Glomerular visceral epithelial cell (primary cell): ENCODE data around the gene G6PD.
A peak's percentile ranks its signal among the peaks of the same experiment; 100 is the strongest.

Experiments used
- DNase-seq: peaks from one replicate; pipeline ENCODE4 v3.0.0-alpha.2; 2016; ENCODE audit errors: extremely low spot score

The G6PD gene

DNA sequence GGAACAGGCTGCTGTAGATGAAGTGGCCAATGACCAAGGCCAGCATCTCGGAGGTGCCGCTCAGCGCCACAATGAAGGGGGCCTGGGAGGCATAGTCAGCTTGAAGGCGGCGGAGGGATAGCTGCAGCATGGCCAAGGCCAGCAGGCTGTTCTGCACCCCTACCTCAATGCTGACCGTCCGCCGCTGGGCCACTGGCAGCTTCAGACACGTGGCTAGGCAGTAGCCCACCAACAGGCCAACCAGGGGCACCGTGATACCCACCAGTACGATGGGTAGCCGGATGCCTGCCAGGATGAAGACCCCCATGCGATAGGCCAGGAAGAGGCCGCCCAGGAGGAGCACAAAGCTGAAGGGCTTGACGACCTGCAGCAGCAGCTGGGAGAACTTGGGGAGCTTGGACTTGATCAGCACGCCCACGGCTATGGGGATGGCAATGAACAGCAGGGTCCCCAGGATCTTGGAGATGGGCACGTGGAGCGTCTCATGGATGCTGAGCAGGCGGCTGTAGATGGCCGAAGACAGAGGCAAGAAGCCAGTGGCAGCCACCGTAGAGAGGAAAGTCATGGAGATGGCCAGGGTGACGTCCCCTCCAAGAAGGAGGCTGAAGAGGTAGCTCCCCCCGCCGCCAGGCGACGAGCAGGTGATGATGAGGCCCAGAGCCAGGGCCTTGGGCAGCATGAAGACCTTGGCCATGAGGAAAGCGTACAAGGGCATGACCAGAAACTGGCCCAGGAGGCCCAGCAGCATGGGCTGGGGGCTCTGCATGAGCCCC, 58.9 kb downstream of the G6PD start:
- no peak for DNase-seq

DNA sequence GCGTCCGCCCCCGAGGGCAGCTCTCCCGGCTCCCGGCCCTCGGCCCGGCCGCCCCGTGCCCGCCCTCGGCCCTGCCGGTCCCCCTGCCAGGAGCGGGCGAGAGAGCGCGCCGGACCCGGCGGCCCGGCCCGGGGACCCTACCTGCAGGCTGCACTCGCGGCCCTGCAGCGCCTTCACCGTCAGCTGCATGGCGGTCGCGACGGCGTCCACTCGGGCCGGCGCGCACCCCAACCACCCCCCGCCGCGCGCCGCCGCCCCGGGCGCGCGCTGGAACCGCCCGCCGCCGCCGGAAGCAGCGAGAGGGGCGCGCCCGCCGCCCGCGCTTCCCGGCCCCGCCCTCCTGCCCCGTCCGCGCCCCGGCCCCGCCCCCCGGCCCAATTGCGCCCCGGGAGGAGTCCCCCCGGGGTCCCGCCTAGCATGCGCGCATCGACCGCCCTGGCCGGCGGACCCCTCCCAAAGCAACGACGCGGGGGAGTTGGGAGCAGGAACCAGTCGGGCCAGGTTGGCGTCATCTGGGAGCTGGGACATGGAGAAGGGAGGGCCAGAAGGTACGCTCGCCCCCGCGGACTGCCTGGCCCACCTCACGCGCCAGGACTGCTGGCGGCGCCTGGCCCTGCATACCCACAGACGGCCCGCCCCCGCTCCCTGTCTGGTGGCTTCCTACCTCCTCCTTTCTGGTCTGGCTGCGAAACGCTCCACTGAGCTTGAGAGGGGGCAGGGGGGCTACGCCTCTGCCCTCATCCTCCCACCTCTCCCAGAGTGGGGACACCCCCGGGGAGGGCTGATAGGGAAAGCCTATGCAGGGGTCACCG, 60.0 kb downstream of the G6PD start, which contains the start of gene UBL4A:
Gene UBL4A (minus strand): TSS at position 220 of the 812 bp plus-strand sequence. CDS start 31 bp downstream, at position 189.
- peak; percentile 69 for DNase-seq

GRCh38 chrX:154486052-154486395, 60.6 kb downstream of the G6PD start:
- no peak for DNase-seq

GRCh38 chrX:154485150-154486051, 61.2 kb downstream of the G6PD start:
- no peak for DNase-seq

GRCh38 chrX:154484255-154485149, 62.1 kb downstream of the G6PD start:
- DNase-seq: no peak

DNA sequence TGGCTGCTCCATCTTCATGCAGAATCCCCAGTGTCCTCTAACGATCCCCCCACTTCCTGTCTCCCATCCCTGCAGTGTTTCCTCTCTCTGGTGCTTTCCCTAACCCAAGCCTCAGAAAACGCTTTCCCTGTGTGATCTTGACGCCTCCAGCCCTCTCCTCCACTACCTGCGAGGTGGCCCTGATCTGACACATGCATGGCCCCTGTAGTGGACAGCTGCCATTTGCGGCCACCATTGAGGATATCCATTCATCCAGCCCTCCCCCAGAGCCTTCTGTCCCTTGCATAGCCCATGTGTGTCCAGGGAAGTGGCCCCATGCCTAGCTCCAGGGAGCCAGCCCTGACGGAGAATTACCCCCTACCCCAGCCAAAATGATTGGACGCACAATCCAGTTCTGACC, 63.3 kb downstream of the G6PD start:
- DNase-seq: no peak

- no peak for DNase-seq
Observed at GRCh38 chrX:154482786-154483185, 63.9 kb downstream of the G6PD start.

- no peak for DNase-seq
Observed at GRCh38 chrX:154481911-154482601, 64.6 kb downstream of the G6PD start.
